ENCODE measurements around the gene ANGPTL8.

DNA sequence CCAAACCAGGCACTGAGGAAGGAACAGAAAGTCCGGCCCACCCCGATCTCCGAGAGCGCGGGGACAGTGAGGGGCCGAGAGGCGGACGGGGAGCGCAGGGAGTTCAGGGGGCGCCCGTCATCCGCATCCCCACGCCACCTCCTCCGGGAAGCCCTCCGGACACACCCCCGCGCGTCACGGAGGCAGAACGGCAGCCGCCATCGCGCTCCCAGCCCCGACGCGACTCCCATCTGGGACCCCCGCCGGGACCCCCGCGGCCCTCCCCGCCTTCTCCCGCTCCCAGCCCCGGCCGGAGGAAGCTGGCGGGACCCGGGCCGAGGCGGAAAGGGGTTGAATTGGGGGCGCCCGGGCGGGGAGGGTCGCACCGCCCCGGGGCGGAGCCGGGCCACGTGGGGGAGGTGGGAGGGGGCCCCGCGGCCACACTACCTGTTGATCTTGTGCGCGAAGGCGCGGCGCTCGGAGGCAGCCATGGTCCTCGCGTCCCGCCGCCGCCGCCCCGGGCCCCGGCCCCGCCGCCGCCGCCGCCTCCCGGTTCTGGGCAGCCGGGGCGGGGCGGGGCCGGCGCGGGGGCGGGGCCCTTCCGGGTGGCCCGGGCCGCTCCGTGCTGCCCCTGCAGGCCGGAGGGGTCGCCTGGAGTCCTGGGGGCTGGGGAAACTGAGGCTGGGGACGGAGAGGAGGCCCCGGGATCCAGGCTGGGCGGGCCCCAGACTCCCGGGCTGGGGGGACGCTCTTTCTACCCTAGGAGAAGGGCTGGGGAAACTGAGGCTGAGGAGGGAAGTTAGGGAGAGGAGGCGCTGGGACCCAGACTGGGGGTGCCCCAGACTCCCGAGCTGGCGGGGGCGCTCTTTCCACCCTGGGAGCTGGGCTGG, 22.8 kb downstream of the ANGPTL8 start, which contains the start of gene DOCK6:
- TF ChIP-seq POLR2A (IDR thresholded peaks at IDR 0.05; ENCODE audit: low read length) (no peak; the same call in 1 of the 2 replicates), KDM5A (IDR thresholded peaks at IDR 0.05) (no peak), JUNB (IDR thresholded peaks at IDR 0.05) (no peak), RARB (CRISPR knock-in tag; IDR thresholded peaks at IDR 0.05) (no peak), POLR2AphosphoS2 (conservative IDR thresholded peaks at IDR 0.05; ENCODE audit: low read length) (no peak), RCOR1 (IDR thresholded peaks at IDR 0.05; ENCODE audit: low read depth, low read length) (no peak)
- TF ChIP-seq, protein P1, sequence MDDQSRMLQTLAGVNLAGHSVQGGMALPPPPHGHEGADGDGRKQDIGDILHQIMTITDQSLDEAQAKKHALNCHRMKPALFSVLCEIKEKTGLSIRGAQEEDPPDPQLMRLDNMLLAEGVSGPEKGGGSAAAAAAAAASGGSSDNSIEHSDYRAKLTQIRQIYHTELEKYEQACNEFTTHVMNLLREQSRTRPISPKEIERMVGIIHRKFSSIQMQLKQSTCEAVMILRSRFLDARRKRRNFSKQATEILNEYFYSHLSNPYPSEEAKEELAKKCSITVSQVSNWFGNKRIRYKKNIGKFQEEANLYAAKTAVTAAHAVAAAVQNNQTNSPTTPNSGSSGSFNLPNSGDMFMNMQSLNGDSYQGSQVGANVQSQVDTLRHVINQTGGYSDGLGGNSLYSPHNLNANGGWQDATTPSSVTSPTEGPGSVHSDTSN (IDR thresholded peaks at IDR 0.05), result no peak
- TF ChIP-seq, protein P2, sequence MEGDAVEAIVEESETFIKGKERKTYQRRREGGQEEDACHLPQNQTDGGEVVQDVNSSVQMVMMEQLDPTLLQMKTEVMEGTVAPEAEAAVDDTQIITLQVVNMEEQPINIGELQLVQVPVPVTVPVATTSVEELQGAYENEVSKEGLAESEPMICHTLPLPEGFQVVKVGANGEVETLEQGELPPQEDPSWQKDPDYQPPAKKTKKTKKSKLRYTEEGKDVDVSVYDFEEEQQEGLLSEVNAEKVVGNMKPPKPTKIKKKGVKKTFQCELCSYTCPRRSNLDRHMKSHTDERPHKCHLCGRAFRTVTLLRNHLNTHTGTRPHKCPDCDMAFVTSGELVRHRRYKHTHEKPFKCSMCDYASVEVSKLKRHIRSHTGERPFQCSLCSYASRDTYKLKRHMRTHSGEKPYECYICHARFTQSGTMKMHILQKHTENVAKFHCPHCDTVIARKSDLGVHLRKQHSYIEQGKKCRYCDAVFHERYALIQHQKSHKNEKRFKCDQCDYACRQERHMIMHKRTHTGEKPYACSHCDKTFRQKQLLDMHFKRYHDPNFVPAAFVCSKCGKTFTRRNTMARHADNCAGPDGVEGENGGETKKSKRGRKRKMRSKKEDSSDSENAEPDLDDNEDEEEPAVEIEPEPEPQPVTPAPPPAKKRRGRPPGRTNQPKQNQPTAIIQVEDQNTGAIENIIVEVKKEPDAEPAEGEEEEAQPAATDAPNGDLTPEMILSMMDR (IDR thresholded peaks at IDR 0.05), result peak; percentile 42
- TF ChIP-seq, protein P3, sequence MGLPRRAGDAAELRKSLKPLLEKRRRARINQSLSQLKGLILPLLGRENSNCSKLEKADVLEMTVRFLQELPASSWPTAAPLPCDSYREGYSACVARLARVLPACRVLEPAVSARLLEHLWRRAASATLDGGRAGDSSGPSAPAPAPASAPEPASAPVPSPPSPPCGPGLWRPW (IDR thresholded peaks at IDR 0.05), result no peak
- TF ChIP-seq, protein P4, sequence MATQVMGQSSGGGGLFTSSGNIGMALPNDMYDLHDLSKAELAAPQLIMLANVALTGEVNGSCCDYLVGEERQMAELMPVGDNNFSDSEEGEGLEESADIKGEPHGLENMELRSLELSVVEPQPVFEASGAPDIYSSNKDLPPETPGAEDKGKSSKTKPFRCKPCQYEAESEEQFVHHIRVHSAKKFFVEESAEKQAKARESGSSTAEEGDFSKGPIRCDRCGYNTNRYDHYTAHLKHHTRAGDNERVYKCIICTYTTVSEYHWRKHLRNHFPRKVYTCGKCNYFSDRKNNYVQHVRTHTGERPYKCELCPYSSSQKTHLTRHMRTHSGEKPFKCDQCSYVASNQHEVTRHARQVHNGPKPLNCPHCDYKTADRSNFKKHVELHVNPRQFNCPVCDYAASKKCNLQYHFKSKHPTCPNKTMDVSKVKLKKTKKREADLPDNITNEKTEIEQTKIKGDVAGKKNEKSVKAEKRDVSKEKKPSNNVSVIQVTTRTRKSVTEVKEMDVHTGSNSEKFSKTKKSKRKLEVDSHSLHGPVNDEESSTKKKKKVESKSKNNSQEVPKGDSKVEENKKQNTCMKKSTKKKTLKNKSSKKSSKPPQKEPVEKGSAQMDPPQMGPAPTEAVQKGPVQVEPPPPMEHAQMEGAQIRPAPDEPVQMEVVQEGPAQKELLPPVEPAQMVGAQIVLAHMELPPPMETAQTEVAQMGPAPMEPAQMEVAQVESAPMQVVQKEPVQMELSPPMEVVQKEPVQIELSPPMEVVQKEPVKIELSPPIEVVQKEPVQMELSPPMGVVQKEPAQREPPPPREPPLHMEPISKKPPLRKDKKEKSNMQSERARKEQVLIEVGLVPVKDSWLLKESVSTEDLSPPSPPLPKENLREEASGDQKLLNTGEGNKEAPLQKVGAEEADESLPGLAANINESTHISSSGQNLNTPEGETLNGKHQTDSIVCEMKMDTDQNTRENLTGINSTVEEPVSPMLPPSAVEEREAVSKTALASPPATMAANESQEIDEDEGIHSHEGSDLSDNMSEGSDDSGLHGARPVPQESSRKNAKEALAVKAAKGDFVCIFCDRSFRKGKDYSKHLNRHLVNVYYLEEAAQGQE (IDR thresholded peaks at IDR 0.05), result no peak

Data from A549 (cell line).